GM19043 (cell line): Measurements from ENCODE around the gene ZSWIM8.
"Not testable (repeated sequence)": the region's sequence is repeated elsewhere in the genome, so short reads cannot be mapped to it uniquely, and the experiment has no call there.

Experiments
- ATAC-seq: cut with Tn5 transposase; IDR thresholded peaks from one replicate; pipeline ENCODE4 v1.9.1; 2021; ENCODE audit warnings: low read depth; ENCODE audit not compliant: unreplicated experiment

Gene ZSWIM8

GRCh38 chr10:73772281-73773151, 12.9 kb upstream of the ZSWIM8 start:
- ATAC-seq, result peak; percentile 58

GRCh38 chr10:73773152-73773879, 12.1 kb upstream of the ZSWIM8 start:
- ATAC-seq, result no peak

- no peak for ATAC-seq
Measured at GRCh38 chr10:73774637-73775036, 10.8 kb upstream of the ZSWIM8 start.

- no peak for ATAC-seq
Measured at GRCh38 chr10:73779018-73779417, 6.4 kb upstream of the ZSWIM8 start.

GRCh38 chr10:73779539-73780197, 5.7 kb upstream of the ZSWIM8 start:
- ATAC-seq, result no peak

GRCh38 chr10:73780301-73780700, 5.1 kb upstream of the ZSWIM8 start:
- no peak for ATAC-seq

GRCh38 chr10:73780966-73781365, 4.4 kb upstream of the ZSWIM8 start:
- ATAC-seq, result no peak

- no peak for ATAC-seq
Measured at GRCh38 chr10:73781548-73781878, 3.9 kb upstream of the ZSWIM8 start.

GRCh38 chr10:73781879-73782748, 3.3 kb upstream of the ZSWIM8 start, which contains the start of gene CHCHD1:
Gene CHCHD1, plus strand, starts transcription at chr10:73782048. Its CDS starts 28 bp downstream, at chr10:73782076.
- no peak for ATAC-seq

GRCh38 chr10:73782749-73783085, 2.7 kb upstream of the ZSWIM8 start:
- ATAC-seq, result no peak

- no peak for ATAC-seq
Measured at GRCh38 chr10:73785721-73786511, 510 bp downstream of the ZSWIM8 start.

- ATAC-seq, result no peak
Measured at GRCh38 chr10:73786512-73786885, 1.1 kb downstream of the ZSWIM8 start.

GRCh38 chr10:73787031-73787800, 1.8 kb downstream of the ZSWIM8 start:
- not testable (repeated sequence) for ATAC-seq

GRCh38 chr10:73788864-73789658, 3.7 kb downstream of the ZSWIM8 start:
- no peak for ATAC-seq

GRCh38 chr10:73789659-73790055, 4.3 kb downstream of the ZSWIM8 start:
- ATAC-seq, result no peak

- no peak for ATAC-seq
Measured at GRCh38 chr10:73790886-73791625, 5.7 kb downstream of the ZSWIM8 start.

- no peak for ATAC-seq
Measured at GRCh38 chr10:73791871-73792400, 6.5 kb downstream of the ZSWIM8 start.
